ENCODE data around the gene GAB2.

DNA sequence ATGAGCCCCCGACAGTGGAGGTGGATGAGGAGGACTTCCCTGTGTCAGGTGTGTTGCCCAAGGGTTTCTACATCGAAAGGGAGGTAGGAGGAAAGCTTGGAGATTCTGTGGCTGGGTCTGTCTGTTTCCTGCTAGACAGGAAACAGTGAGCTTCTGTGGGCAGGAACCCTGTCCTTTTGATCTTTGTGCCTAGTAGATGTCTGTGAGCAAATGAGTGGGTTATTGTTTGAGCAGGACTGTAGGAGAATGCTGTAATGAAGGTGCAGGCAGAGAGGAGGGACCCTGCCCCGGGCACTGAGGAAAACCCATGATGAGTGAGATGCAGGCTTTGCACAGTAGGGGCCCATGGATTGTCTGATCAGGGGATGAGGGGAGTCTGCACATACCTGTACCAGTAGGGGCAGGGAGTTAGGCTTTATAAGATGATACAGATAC, 214.9 kb downstream of the GAB2 start:
- TF ChIP-seq, protein P1, sequence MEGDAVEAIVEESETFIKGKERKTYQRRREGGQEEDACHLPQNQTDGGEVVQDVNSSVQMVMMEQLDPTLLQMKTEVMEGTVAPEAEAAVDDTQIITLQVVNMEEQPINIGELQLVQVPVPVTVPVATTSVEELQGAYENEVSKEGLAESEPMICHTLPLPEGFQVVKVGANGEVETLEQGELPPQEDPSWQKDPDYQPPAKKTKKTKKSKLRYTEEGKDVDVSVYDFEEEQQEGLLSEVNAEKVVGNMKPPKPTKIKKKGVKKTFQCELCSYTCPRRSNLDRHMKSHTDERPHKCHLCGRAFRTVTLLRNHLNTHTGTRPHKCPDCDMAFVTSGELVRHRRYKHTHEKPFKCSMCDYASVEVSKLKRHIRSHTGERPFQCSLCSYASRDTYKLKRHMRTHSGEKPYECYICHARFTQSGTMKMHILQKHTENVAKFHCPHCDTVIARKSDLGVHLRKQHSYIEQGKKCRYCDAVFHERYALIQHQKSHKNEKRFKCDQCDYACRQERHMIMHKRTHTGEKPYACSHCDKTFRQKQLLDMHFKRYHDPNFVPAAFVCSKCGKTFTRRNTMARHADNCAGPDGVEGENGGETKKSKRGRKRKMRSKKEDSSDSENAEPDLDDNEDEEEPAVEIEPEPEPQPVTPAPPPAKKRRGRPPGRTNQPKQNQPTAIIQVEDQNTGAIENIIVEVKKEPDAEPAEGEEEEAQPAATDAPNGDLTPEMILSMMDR (IDR thresholded peaks at IDR 0.05) = no peak
- no peak for TF ChIP-seq POLR2A (IDR thresholded peaks at IDR 0.05)
